PC-3 (cell line): ENCODE data around the gene DICER1. TPM values are rescaled to one million over a fixed set of nuclear protein-coding genes. Genes with fewer than 3 reads are reported as not detected.

Experiments
- ATAC-seq: fragments of 200-7000 bp; cut with Tn5 transposase; 2 replicates; pipeline ENCODE4 v1.9.1; 2020; ENCODE audit warnings: mild to moderate bottlenecking, moderate library complexity
- BruUV-seq: library from RNA; stranded (reverse); fragments of 400-500 nt; replicated peaks from 2 replicates; lab custom pipeline; 2021; lab: Mats Ljungman, UMichigan
- CTCF ChIA-PET: fragments of 300-600 bp; sonication (Branson Sonifier 250); formaldehyde crosslinking; loops from one replicate; lab custom pipeline; 2022; ENCODE audit warnings: antibody characterized with exemption; lab: Charles Lee
- POLR2A ChIA-PET: fragments of 300-600 bp; sonication (Branson Sonifier 250); formaldehyde crosslinking; loops from one replicate; lab custom pipeline; 2022; ENCODE audit warnings: antibody characterized with exemption; ENCODE audit not compliant: unreplicated experiment; lab: Charles Lee
- DNase-seq: peaks from one replicate; pipeline ENCODE4 v3.0.0-alpha.2; 2015
- H2AFZ ChIP-seq: fragments of 300-600 bp; sonication (generic); 2 replicates; pipeline ENCODE4 v1.6.0; 2016; ENCODE audit warnings: antibody characterized with exemption, low read length
- H3F3A ChIP-seq: fragments of 300-600 bp; sonication (generic); one replicate; pipeline ENCODE4 v1.6.0; 2017; ENCODE audit warnings: antibody characterized with exemption, low read length, control low read depth, mild to moderate bottlenecking; ENCODE audit not compliant: unreplicated experiment
- H3K27ac ChIP-seq: fragments of 300-600 bp; sonication (generic); 2 replicates; pipeline ENCODE4 v1.5.1; 2016; ENCODE audit warnings: mild to moderate bottlenecking, low read length
- H3K27me3 ChIP-seq: fragments of 300-600 bp; sonication (generic); 2 replicates; pipeline ENCODE4 v1.6.1; 2016; ENCODE audit warnings: low read length, mixed read lengths
- H3K36me3 ChIP-seq: fragments of 300-600 bp; sonication (generic); 2 replicates; pipeline ENCODE4 v1.6.1; 2016; ENCODE audit warnings: low read depth, mixed run types, low read length, mixed read lengths
- H3K4me1 ChIP-seq: fragments of 300-600 bp; sonication (generic); 2 replicates; pipeline ENCODE4 v1.5.1; 2016; ENCODE audit warnings: low read length; ENCODE audit not compliant: insufficient read depth
- H3K4me2 ChIP-seq: fragments of 300-600 bp; sonication (generic); 2 replicates; pipeline ENCODE4 v1.6.0; 2016; ENCODE audit warnings: low read length
- H3K4me3 ChIP-seq: fragments of 300-600 bp; sonication (generic); 2 replicates; pipeline ENCODE4 v1.5.1; 2016; ENCODE audit warnings: mild to moderate bottlenecking, low read length, mixed read lengths
- H3K79me2 ChIP-seq: fragments of 300-600 bp; sonication (generic); 2 replicates; pipeline ENCODE4 v1.6.1; 2017; ENCODE audit warnings: low read length, mixed read lengths
- H3K9ac ChIP-seq: fragments of 300-600 bp; sonication (generic); 2 replicates; pipeline ENCODE4 v1.6.0; 2016; ENCODE audit warnings: mild to moderate bottlenecking, low read length
- H3K9me2 ChIP-seq: fragments of 300-600 bp; sonication (generic); replicated peaks from 2 replicates; pipeline ENCODE4 v1.6.1; 2016; ENCODE audit warnings: mixed run types, low read length, mixed read lengths
- H3K9me3 ChIP-seq: fragments of 300-600 bp; sonication (generic); 2 replicates; pipeline ENCODE4 v1.6.1; 2016; ENCODE audit warnings: low read length, mixed read lengths
- H4K20me1 ChIP-seq: fragments of 300-600 bp; sonication (generic); 2 replicates; pipeline ENCODE4 v1.6.1; 2016; ENCODE audit warnings: low read length, mixed read lengths
- EZH2 ChIP-seq: fragments of 300-600 bp; sonication (generic); IDR thresholded peaks from one replicate; pipeline ENCODE4 v1.6.1; 2017; ENCODE audit warnings: antibody characterized with exemption, mild to moderate bottlenecking, low read length; ENCODE audit not compliant: unreplicated experiment
- EZH2phosphoT487 ChIP-seq: fragments of 300-600 bp; sonication (generic); IDR thresholded peaks from 2 replicates; pipeline ENCODE4 v1.6.1; 2018; ENCODE audit warnings: mild to moderate bottlenecking, antibody characterized with exemption, low read length, borderline replicate concordance
- intact Hi-C: fragments of 100-400 bp; cut with micrococcal nuclease; formaldehyde crosslinking; loops from 2 replicates; pipeline ENCODE4 v1.9.0; 2023
- total RNA-seq: library from RNA; depleted of rRNA; stranded (reverse); fragments of >200 nt; gene quantifications from 2 replicates; pipeline ENCODE4 v1.2.3, GENCODE V29; 2014
- TF ChIP-seq, protein P1 (sequence below): fragments of 300-600 bp; sonication (generic); conservative IDR thresholded peaks from 2 replicates; pipeline ENCODE4 v1.5.1; 2017; ENCODE audit warnings: antibody characterized with exemption, low read depth, mild to moderate bottlenecking, low read length

DICER1 gene
- total RNA-seq, 1 experiment from 2014 or later, result 29.9 TPM

- Histone ChIP-seq H3K9ac (no peak overlapping the region), H3K27me3 (no peaks in the 10 kb centered on the region), H2AFZ (no peak overlapping the region), H3K4me2 (no peak overlapping the region), H3K36me3 (peaks cover 12% of the 10 kb centered on the region), H3K79me2 (peaks cover 51% of the 10 kb centered on the region), H3K9me3 (no peaks in the 10 kb centered on the region), H4K20me1 (0 out of 2 replicates have a peak, but pooled peaks cover 10% of the 10 kb centered on the region), H3F3A (no peaks in the 10 kb centered on the region), H3K4me3 (no peak overlapping the region), H3K27ac (no peak overlapping the region), H3K4me1 (peaks cover 5% of the 10 kb centered on the region; the same call in 1 of the 2 replicates), H3K9me2 (no peaks in the 10 kb centered on the region)
- ChIA-PET POLR2A (no interaction called here), CTCF (no interaction called here)
- TF ChIP-seq EZH2phosphoT487 (no peak), EZH2 (no peak)
- TF ChIP-seq, protein P1, sequence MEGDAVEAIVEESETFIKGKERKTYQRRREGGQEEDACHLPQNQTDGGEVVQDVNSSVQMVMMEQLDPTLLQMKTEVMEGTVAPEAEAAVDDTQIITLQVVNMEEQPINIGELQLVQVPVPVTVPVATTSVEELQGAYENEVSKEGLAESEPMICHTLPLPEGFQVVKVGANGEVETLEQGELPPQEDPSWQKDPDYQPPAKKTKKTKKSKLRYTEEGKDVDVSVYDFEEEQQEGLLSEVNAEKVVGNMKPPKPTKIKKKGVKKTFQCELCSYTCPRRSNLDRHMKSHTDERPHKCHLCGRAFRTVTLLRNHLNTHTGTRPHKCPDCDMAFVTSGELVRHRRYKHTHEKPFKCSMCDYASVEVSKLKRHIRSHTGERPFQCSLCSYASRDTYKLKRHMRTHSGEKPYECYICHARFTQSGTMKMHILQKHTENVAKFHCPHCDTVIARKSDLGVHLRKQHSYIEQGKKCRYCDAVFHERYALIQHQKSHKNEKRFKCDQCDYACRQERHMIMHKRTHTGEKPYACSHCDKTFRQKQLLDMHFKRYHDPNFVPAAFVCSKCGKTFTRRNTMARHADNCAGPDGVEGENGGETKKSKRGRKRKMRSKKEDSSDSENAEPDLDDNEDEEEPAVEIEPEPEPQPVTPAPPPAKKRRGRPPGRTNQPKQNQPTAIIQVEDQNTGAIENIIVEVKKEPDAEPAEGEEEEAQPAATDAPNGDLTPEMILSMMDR, result no peak
- ATAC-seq (no peak), DNase-seq (no peak)
- BruUV-seq, result no TSS peak
- intact Hi-C loops, result no loop called here
These were observed 22.9 kb downstream of the DICER1 start for GRCh38 chr14:95134304-95134933.

GRCh38 chr14:95133282-95133681 lies 24.0 kb downstream of the DICER1 start:
- no TSS peak for BruUV-seq
- CTCF ChIA-PET, result no interaction called here

More at GRCh38 chr14:95133282-95133681, 24.0 kb downstream of the DICER1 start:
- Histone ChIP-seq H3K27me3 (no peaks in the 10 kb centered on the region), H3F3A (no peaks in the 10 kb centered on the region), H2AFZ (no peak overlapping the region), H3K9ac (no peak overlapping the region), H3K9me3 (no peaks in the 10 kb centered on the region), H3K4me3 (no peak overlapping the region), H3K9me2 (no peaks in the 10 kb centered on the region), H3K79me2 (peaks cover 45% of the 10 kb centered on the region), H3K36me3 (peaks cover 18% of the 10 kb centered on the region), H3K27ac (no peak overlapping the region), H4K20me1 (0 out of 2 replicates have a peak, but pooled peaks cover 10% of the 10 kb centered on the region), H3K4me2 (no peak overlapping the region), H3K4me1 (peaks cover 5% of the 10 kb centered on the region; the same call in 1 of the 2 replicates)
- intact Hi-C loops, result no loop called here
- TF ChIP-seq, protein P1, result no peak
- TF ChIP-seq EZH2phosphoT487, result no peak
- no peak for TF ChIP-seq EZH2
- POLR2A ChIA-PET, result no interaction called here
- no peak for DNase-seq
- no peak for ATAC-seq
